Astrocyte of the cerebellum (primary cell): Measurements from ENCODE around the gene HDC.

Source experiments
- DNase-seq: peaks from one replicate; pipeline ENCODE4 v3.0.0-alpha.2; 2011; ENCODE audit warnings: low read depth
- H3K4me3 ChIP-seq: 2 replicates; pipeline ENCODE4 v1.5.1; 2011; ENCODE audit warnings: mild to moderate bottlenecking, low read depth, low read length, moderate library complexity
- CTCF ChIP-seq: IDR thresholded peaks from 2 replicates; pipeline ENCODE4 v1.5.1; 2012; ENCODE audit warnings: low read length, low read depth, moderate library complexity, mild to moderate bottlenecking; ENCODE audit errors: missing control alignments
- in situ Hi-C: cut with HindIII; loops from 2 replicates; pipeline ENCODE4 v1.10.0; 2017; ENCODE audit warnings: low sequenced_read_pairs

The HDC gene

DNA sequence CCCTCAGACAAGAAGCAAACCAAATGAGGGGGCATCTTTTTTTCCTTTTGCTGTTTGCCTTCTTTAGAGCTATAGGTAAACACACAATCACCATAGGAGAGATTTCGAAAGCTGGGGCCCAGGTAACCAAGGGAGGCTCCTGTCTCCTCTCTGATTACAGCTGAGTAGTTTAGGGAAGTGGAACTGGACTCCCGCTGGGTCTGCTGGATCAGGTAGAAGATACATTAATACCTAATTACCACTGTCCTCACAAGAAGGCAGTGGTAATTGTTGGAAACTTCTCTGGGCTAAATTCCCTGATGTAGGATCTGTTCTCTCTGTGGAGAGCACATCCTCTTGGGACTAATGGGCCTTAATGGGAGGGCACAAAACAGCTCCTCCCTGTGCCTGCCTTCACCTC lies 32.7 kb downstream of the HDC start:
- no peak for DNase-seq
- in situ Hi-C loops = no loop called here
- no peak overlapping the region for H3K4me3 ChIP-seq
- TF ChIP-seq CTCF = no peak

DNA sequence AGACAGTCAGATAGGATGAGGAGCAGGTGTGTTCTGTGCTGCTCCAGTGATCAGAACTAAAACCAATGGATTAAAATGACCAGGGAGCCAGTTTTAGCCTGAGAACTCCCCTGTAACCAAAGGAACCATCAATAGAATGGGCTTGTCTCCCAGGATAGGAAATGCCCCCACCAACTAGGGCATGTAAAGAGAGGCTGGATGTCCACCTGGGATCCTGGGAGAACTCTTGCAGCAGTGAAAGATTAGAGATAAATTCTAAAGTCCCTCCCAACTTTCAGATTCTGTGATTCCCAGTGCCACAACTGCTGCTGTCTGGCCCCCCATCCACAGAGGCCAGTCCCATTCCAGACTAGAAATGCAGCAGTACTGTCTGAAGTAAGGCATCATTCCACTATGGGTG lies 33.8 kb downstream of the HDC start:
- in situ Hi-C loops = no loop called here
- H3K4me3 ChIP-seq = no peak overlapping the region
- no peak for DNase-seq
- TF ChIP-seq CTCF = no peak

- in situ Hi-C loops = no loop called here
- H3K4me3 ChIP-seq = no peak overlapping the region
- no peak for TF ChIP-seq CTCF
- no peak for DNase-seq
These were observed 36.2 kb downstream of the HDC start for GRCh38 chr15:50229336-50229735.

DNA sequence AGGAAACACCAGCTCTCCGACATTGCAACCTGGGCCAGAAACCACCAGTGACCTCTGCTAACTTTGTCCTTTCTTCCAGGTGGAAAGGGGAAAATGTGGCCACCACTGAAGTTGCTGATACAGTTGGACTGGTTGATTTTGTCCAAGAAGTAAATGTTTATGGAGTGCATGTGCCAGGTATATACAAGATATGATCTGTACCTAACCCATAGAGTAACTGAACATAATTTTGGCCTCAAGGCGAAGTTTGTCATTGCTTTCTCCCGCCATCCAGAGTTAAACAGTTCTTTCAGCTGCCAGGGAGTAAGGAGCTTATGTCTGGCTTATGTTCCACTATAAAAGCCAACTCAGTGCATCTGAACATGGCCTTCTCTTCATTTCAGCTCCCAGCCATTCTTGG lies 36.7 kb downstream of the HDC start:
- in situ Hi-C loops = no loop called here
- no peak for DNase-seq
- H3K4me3 ChIP-seq = no peak overlapping the region
- TF ChIP-seq CTCF = no peak

DNA sequence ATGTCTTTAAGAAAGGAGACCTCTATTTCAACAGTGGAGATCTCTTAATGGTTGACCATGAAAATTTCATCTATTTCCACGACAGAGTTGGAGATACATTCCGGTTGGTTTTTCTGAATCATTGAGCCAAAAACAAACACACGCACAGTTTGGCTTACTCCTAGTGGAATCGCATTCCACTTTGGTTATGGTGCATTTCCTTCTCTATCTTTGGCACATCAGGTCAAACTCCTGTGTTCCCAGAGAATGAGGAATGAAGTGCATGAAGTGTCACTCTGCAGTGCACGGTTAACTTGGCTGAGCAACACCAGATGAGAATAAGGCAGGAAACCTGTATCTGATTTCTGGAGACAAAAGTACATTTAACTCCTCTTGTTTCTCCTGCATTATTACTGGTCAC lies 38.5 kb downstream of the HDC start:
- H3K4me3 ChIP-seq = no peak overlapping the region
- peak; percentile 88 for DNase-seq
- in situ Hi-C loops = no loop called here
- no peak for TF ChIP-seq CTCF

GRCh38 chr15:50225938-50226337 lies 39.6 kb downstream of the HDC start:
- in situ Hi-C loops = no loop called here
- H3K4me3 ChIP-seq = no peak overlapping the region
- DNase-seq = no peak
- no peak for TF ChIP-seq CTCF

DNA sequence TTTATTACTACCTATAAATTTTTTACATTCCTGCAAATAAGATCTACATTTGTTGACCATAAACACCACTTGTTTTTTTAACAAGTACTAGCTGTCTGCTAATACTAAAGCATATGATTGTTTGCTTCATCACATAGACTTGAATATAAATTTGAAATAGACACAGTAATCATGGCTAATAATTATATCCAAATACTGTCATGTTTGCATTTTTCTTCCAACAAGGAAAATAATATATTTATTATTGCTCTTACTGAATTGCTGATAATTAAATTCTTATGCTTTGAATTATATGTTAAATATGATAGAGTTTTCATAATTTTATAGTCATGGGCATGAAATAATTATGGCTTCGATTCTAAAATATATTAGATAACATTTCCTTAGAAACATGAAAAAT lies 40.5 kb downstream of the HDC start:
- no peak for DNase-seq
- no peak for TF ChIP-seq CTCF
- in situ Hi-C loops = no loop called here
- H3K4me3 ChIP-seq = no peak overlapping the region
